Loucy (cell line): Measurements from ENCODE around the gene RAB4A.

ENCODE experiments used
- H2AFZ ChIP-seq: fragments of 200-600 bp; sonication (generic); 2 replicates; pipeline ENCODE4 v1.6.0; 2016; ENCODE audit warnings: antibody characterized with exemption, mild to moderate bottlenecking, low read length, moderate library complexity
- H3F3A ChIP-seq: fragments of 200-600 bp; 2 replicates; pipeline ENCODE4 v1.6.0; 2016; ENCODE audit warnings: antibody characterized with exemption, low read depth, mild to moderate bottlenecking
- H3K27me3 ChIP-seq: fragments of 200-600 bp; sonication (generic); 2 replicates; pipeline ENCODE4 v1.6.1; 2014; ENCODE audit warnings: low read length, mild to moderate bottlenecking; ENCODE audit not compliant: insufficient read depth, poor library complexity, severe bottlenecking
- H3K36me3 ChIP-seq: fragments of 200-600 bp; sonication (generic); 2 replicates; pipeline ENCODE4 v1.6.1; 2016; ENCODE audit warnings: low read length; ENCODE audit not compliant: insufficient read depth
- H3K4me1 ChIP-seq: fragments of 200-600 bp; sonication (generic); 2 replicates; pipeline ENCODE4 v1.5.1; 2014; ENCODE audit warnings: low read length, mild to moderate bottlenecking; ENCODE audit not compliant: insufficient read depth, poor library complexity, severe bottlenecking
- H3K4me2 ChIP-seq: fragments of 200-600 bp; sonication (generic); 2 replicates; pipeline ENCODE4 v1.6.0; 2014; ENCODE audit warnings: antibody characterized with exemption, low read length, low read depth, mild to moderate bottlenecking; ENCODE audit not compliant: poor library complexity, severe bottlenecking
- H3K4me3 ChIP-seq: fragments of 200-600 bp; sonication (generic); 2 replicates; pipeline ENCODE4 v1.5.1; 2014; ENCODE audit warnings: low read length, mild to moderate bottlenecking, mixed read lengths; ENCODE audit not compliant: poor library complexity, severe bottlenecking
- H3K79me2 ChIP-seq: fragments of 200-600 bp; sonication (generic); 2 replicates; pipeline ENCODE4 v1.6.1; 2014; ENCODE audit warnings: low read length; ENCODE audit not compliant: insufficient read depth
- H3K9ac ChIP-seq: fragments of 200-600 bp; sonication (generic); 2 replicates; pipeline ENCODE4 v1.6.0; 2014; ENCODE audit warnings: mild to moderate bottlenecking, low read depth, low read length, moderate library complexity; ENCODE audit not compliant: poor library complexity, severe bottlenecking
- H3K9me2 ChIP-seq: fragments of 200-600 bp; sonication (generic); replicated peaks from 2 replicates; pipeline ENCODE4 v1.6.1; 2016; ENCODE audit warnings: low read depth, low read length, mixed read lengths
- H3K9me3 ChIP-seq: fragments of 200-600 bp; sonication (generic); 2 replicates; pipeline ENCODE4 v1.6.1; 2014; ENCODE audit warnings: mild to moderate bottlenecking, antibody characterized with exemption, low read length, low read depth; ENCODE audit not compliant: insufficient read depth
- H4K20me1 ChIP-seq: fragments of 200-600 bp; sonication (generic); 2 replicates; pipeline ENCODE4 v1.6.0; 2014; ENCODE audit warnings: antibody characterized with exemption, low read length, mild to moderate bottlenecking; ENCODE audit not compliant: insufficient read depth, poor library complexity, severe bottlenecking
- EZH2phosphoT487 ChIP-seq: fragments of 200-600 bp; IDR thresholded peaks from 2 replicates; pipeline ENCODE4 v1.6.1; 2018; ENCODE audit warnings: antibody characterized with exemption, mild to moderate bottlenecking, moderate library complexity, borderline replicate concordance
- TF ChIP-seq, protein P1 (sequence below): fragments of 200-600 bp; sonication (generic); conservative IDR thresholded peaks from 2 replicates; pipeline ENCODE4 v1.5.1; 2014; ENCODE audit warnings: mild to moderate bottlenecking, antibody characterized with exemption, low read length

Gene RAB4A

DNA sequence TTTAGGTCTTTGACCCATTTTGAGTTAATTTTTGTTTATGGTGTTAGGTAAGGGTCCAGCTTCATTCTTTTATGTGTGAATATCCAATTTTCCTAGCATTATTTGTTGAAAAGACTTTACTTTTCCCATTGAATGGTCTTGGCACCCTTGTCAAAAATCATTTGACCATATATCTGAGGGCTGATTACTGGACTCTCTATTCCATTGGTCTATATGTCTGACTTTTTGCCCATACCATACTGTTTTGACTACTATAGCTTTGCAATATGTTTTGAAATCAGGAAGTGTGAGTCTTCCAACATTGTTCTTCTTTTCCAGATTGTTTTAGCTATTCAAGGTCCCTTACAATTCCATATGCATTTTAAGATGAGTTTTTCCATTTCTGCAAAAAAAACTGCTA, 83.3 kb downstream of the RAB4A start:
- Histone ChIP-seq H3F3A (no peaks in the 10 kb centered on the region), H3K9me2 (no peaks in the 10 kb centered on the region), H3K4me3 (no peak overlapping the region), H2AFZ (no peak overlapping the region), H3K4me1 (no peaks in the 10 kb centered on the region), H3K9me3 (0 out of 2 replicates have a peak, but pooled peaks cover 5% of the 10 kb centered on the region), H4K20me1 (no peaks in the 10 kb centered on the region), H3K4me2 (no peak overlapping the region), H3K79me2 (no peaks in the 10 kb centered on the region), H3K9ac (no peak overlapping the region), H3K36me3 (no peaks in the 10 kb centered on the region), H3K27me3 (no peaks in the 10 kb centered on the region)
- TF ChIP-seq EZH2phosphoT487 = no peak
- TF ChIP-seq, protein P1, sequence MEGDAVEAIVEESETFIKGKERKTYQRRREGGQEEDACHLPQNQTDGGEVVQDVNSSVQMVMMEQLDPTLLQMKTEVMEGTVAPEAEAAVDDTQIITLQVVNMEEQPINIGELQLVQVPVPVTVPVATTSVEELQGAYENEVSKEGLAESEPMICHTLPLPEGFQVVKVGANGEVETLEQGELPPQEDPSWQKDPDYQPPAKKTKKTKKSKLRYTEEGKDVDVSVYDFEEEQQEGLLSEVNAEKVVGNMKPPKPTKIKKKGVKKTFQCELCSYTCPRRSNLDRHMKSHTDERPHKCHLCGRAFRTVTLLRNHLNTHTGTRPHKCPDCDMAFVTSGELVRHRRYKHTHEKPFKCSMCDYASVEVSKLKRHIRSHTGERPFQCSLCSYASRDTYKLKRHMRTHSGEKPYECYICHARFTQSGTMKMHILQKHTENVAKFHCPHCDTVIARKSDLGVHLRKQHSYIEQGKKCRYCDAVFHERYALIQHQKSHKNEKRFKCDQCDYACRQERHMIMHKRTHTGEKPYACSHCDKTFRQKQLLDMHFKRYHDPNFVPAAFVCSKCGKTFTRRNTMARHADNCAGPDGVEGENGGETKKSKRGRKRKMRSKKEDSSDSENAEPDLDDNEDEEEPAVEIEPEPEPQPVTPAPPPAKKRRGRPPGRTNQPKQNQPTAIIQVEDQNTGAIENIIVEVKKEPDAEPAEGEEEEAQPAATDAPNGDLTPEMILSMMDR = no peak
